B cell (primary cell): ENCODE measurements around the gene CHMP1B.

Experiments
- CTCF ChIP-seq: fragments of 200-600 bp; IDR thresholded peaks from one replicate; pipeline ENCODE4 v1.8.0; 2022; ENCODE audit warnings: antibody characterized with exemption, mild to moderate bottlenecking
- EZH2 ChIP-seq: IDR thresholded peaks from 2 replicates; pipeline ENCODE4 v1.6.1; 2012; ENCODE audit warnings: borderline replicate concordance, low read depth, mild to moderate bottlenecking, moderate library complexity, low read length; ENCODE audit not compliant: insufficient read depth, poor library complexity, severe bottlenecking

GRCh38 chr18:11872479-11873136 is 21.4 kb downstream of the CHMP1B start:
- TF ChIP-seq CTCF: peak; percentile 25
- TF ChIP-seq EZH2: no peak
